Esophagus (tissue), 2 donors: ENCODE data around the gene MT1E. TPM values are rescaled to one million over a fixed set of nuclear protein-coding genes. Genes with fewer than 3 reads are reported as not detected.
"Not testable (repeated sequence)": the region's sequence is repeated elsewhere in the genome, so short reads cannot be mapped to it uniquely, and the experiment has no call there.

ENCODE experiments used
- H3K27ac ChIP-seq, 2 donors: one replicate each; pipeline ENCODE4 v1.5.1; 2013; ENCODE audit warnings: low read depth in 2 of 2, mild to moderate bottlenecking in 2 of 2, inconsistent platforms in 1 of 2, low read length in 1 of 2, moderate library complexity in 1 of 2
- H3K27me3 ChIP-seq, 2 donors: one replicate each; pipeline ENCODE4 v1.6.1; 2013; ENCODE audit warnings: low read length in 2 of 2, control low read depth in 1 of 2, mild to moderate bottlenecking in 1 of 2; ENCODE audit not compliant: insufficient read depth in 2 of 2, control insufficient read depth in 1 of 2
- H3K36me3 ChIP-seq, 2 donors: one replicate each; pipeline ENCODE4 v1.6.1; 2013; ENCODE audit warnings: low read length in 1 of 2; ENCODE audit not compliant: control insufficient read depth in 2 of 2, insufficient read depth in 2 of 2
- H3K4me1 ChIP-seq, 2 donors: one replicate each; pipeline ENCODE4 v1.6.1; 2013; ENCODE audit warnings: low read length in 1 of 2; ENCODE audit not compliant: control insufficient read depth in 2 of 2, insufficient read depth in 2 of 2
- H3K4me3 ChIP-seq, 2 donors: one replicate each; pipeline ENCODE4 v1.5.1; 2013; ENCODE audit warnings: low read length in 2 of 2, mild to moderate bottlenecking in 2 of 2, low read depth in 1 of 2, moderate library complexity in 1 of 2
- H3K9me3 ChIP-seq, 2 donors: one replicate each; pipeline ENCODE4 v1.6.1; 2013; ENCODE audit warnings: mild to moderate bottlenecking in 2 of 2, low read depth in 1 of 2, low read length in 1 of 2, moderate library complexity in 1 of 2; ENCODE audit not compliant: control insufficient read depth in 2 of 2, insufficient read depth in 1 of 2
- WGBS, 2 donors: extraction: QIAGEN DNeasy Blood & Tissue Kit; methylation state at CpG; one replicate each; pipeline ENCODE4 v1.1.7; 2013; 5-methylcytosine and 5-hydroxymethylcytosine counted together
- polyA plus RNA-seq, 2 donors: library from polyadenylated mRNA; stranded (reverse); fragments of 200-250 nt; gene quantifications; one replicate each; pipeline ENCODE4 v1.2.3, GENCODE V29; 2013
- donor health status: healthy with polysubstance abuse.
- donor health status: Bipolar disorder and iron deficiency.

The MT1E gene
- polyA plus RNA-seq, 2 donors, result 232 to 268 TPM

DNA sequence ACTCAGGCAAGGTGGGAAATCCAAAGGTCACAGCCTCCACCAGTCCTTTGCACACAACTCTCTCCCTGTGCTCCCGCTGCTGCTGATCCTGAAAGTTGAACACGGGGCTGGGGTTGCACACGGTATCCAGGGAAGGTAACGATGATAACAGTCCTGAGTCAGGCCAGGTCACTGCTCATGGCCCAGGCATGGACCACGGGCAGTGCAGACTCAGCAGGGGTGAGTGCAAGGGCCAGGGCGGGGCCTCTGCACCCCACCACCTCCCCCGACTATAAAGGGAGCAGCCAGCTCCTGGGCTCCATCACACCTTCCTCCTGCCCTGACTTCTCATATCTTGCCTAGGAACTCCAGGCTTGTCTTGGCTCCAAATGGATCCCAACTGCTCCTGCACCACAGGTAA, 26.0 kb downstream of the MT1E start, which contains the start of gene MT1B:
TSS of gene MT1B (plus strand) at position 301 of the 400 bp plus-strand sequence. CDS start at position 369, 68 bp downstream.
- no peaks in the 10 kb centered on the region for H3K27me3 ChIP-seq
- H3K4me1 ChIP-seq, result peaks cover 0 to 2% of the 10 kb centered on the region in 2 donors
- H3K9me3 ChIP-seq, result no peaks in the 10 kb centered on the region
- H3K4me3 ChIP-seq, result no peak within 1 kb of the TSS
- H3K27ac ChIP-seq, result no peak within 1 kb of the TSS
- WGBS, 2 donors, result 73 to 80% methylated on average over 7 of the region's 7 CpGs
- H3K36me3 ChIP-seq, result no peaks in the 10 kb centered on the region

DNA sequence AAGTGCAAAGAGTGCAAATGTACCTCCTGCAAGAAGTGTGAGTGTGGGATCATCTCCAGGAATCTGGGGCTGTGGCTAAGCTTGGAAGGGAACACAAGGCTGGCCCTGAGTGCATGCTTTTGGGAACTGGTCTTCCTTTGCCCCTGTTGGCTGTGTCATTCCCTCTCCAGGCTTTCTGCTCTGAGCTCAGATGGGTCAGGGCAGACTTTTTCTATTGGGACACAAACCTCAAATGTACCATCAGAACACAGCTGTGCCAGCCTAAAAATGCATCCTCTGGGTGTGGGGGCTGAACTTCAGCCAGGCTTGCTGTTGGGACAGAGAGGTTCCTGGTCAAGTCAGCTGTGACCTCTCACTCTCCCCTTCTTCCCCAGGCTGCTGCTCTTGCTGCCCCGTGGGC, 27.0 kb downstream of the MT1E start:
- Histone ChIP-seq H3K9me3 (no peaks in the 10 kb centered on the region), H3K27me3 (no peaks in the 10 kb centered on the region), H3K4me3 (no peak overlapping the region), H3K36me3 (no peaks in the 10 kb centered on the region), H3K27ac (no peak overlapping the region), H3K4me1 (peaks cover 0 to 5% of the 10 kb centered on the region in 2 donors)
- WGBS, 2 donors, result 40 to 53% methylated on average over 1 of the region's 1 CpG

DNA sequence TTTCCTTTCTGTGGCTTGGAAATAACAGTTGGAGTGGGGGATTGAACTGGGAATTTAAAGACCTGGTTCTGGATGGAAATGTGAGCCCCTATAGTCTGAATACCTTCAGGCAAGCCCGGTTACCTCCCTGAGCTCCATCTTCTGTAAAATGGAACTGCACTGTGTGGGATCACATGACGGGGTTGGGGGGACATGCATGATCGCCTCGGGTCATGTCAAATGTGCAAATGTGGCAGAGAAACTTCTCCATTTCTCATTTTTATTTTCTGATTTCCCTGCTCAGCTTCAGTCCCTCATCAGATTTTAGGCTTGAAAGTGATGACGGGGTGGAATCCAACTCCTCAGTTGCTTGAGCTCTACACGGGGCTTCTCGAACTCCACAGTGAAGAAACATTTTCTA, 27.6 kb downstream of the MT1E start:
- Histone ChIP-seq H3K4me3 (no peak overlapping the region), H3K27me3 (no peaks in the 10 kb centered on the region)
- 82 to 83% methylated on average over 7 of the region's 7 CpGs for WGBS, 2 donors

DNA sequence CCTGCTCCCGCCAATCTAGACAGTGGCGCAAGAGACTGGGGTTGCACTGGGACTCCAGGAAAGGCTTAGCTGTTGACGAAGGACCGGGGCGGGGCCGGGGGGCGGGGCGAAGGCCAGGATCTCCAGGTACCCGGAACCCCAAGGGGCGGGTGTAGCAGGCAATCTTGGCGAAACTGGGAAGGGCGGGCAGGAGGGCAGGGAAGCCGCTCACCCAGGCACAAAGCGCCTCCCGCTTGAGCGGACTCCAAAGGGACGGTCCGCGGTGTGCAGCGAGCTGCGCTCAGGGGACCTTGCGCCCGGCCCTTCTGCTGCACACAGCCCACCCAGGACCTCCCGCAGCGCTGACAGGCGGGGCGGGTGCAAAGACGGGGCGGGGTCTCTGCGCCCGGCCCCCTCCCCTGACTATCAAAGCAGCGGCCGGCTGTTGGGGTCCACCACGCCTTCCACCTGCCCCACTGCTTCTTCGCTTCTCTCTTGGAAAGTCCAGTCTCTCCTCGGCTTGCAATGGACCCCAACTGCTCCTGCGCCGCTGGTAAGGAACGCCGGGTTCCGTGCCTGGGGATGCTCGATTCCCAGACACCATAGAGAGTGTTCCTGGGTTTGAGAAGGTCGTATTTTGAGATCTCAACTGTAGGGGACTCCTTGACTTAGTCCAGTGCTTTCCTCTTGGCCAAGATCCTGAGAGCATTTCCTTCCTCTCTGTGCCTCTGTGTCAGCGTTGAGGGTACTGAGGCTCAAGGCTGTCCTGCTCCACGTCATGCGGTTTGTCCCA, 32.2 kb downstream of the MT1E start, which contains the start of gene MT1F:
TSS of gene MT1F (plus strand) at position 405 of the 772 bp plus-strand sequence. CDS start at position 505, 100 bp downstream.
- peaks cover 0 to 6% of the 10 kb centered on the region in 2 donors for H3K4me1 ChIP-seq

More for the DNA sequence above, 27.6 kb downstream of the MT1E start:
- Histone ChIP-seq H3K9me3 (no peaks in the 10 kb centered on the region), H3K27ac (no peak overlapping the region), H3K4me1 (peaks cover 0 to 6% of the 10 kb centered on the region in 2 donors), H3K36me3 (no peaks in the 10 kb centered on the region)

DNA sequence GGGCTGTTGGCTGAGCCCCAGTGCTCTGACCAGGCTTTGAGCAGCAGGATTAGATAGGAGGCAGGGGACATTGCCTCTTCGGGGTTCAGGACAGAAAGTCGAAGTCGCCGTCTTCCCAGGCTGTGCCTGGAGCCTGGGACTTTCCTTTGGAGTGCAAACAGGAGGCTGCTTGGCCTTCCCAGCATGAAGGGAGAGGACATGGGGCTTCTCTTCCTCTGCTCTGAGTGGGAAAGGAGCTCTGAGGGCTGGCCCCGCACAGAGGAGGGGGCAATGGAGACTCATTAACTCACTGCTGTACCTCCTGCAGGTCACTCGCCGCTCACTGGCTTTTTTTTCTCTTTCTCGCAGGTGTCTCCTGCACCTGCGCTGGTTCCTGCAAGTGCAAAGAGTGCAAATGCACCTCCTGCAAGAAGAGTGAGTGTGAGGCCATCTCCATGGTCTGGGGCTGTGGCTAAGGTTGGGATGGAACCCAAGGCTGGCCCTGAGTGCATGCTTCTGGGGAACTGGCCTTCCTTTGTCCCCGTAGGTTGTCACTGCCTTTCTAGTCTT, 32.8 kb downstream of the MT1E start:
- Histone ChIP-seq H3K36me3 (no peaks in the 10 kb centered on the region), H3K4me1 (peaks cover 0 to 5% of the 10 kb centered on the region in 2 donors), H3K4me3 (peak overlapping the region in 1 of 2 donors; percentile 44), H3K27me3 (no peaks in the 10 kb centered on the region), H3K9me3 (peaks cover 0 to 2% of the 10 kb centered on the region in 2 donors), H3K27ac (no peak overlapping the region)
- 34 to 48% methylated on average over 10 of the region's 10 CpGs for WGBS, 2 donors

More for the DNA sequence above, 32.2 kb downstream of the MT1E start, which contains the start of gene MT1F:
- Histone ChIP-seq H3K4me3 (peak within 1 kb of the TSS; percentile 44 to 53), H3K36me3 (no peaks in the 10 kb centered on the region), H3K9me3 (peaks cover 0 to 2% of the 10 kb centered on the region in 2 donors), H3K27ac (peak within 1 kb of the TSS; percentile 10 to 28), H3K27me3 (no peaks in the 10 kb centered on the region)
- WGBS, 2 donors, result 1 to 2% methylated on average over 46 of the region's 46 CpGs

DNA sequence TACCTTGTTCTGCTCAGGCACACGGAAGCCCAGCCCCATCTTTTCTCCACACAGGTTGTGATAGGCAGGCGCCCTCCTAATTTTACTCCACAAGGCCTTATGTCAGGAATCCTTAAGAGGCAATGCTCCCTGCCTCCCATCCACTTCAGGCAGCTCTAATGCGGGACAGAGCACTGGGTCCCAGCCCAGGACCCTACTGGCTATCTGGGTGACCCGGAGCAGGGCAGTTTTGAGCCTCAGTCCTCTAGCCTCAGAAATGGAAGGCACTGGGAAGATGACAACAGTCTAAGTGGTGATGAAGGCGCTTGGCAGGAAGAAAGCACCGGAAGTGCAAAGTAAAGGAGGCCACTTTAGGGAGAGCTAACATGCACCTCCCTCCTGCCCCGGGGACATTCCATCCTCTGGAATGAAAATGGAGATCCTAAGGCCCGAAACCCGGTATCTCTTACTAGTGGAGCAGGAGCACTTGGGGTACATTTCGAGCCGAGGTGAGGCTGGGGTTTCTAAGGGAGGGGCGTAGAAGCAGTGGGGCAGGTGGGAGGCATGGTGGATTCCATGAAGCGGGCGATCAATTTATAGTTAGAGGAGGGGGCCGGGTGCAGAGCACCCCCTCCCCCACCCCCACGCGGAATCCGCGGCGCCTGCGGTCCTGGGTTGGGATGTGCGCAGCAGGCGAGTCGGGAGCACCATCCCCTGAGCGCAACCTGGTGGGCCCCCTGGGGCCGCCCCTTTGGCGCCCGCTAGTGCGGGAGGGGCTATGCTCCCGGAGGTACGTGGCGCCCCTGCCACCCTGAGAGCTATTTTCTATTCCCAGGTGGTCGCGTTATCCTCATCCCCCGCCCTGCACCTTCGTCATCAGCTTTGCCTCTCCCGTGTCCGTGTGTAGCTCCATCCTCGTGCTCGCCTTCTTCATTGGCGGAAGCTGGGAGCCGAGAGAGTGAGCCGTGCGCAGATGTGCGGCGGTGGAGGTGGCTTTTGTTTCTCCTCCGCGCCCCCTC, 37.1 kb downstream of the MT1E start:
- Histone ChIP-seq H3K9me3 (peaks cover 0 to 2% of the 10 kb centered on the region in 2 donors), H3K4me1 (peaks cover 0 to 5% of the 10 kb centered on the region in 2 donors), H3K27me3 (no peaks in the 10 kb centered on the region), H3K4me3 (no peak overlapping the region), H3K36me3 (no peaks in the 10 kb centered on the region), H3K27ac (no peak overlapping the region)
- WGBS, 2 donors, result 25 to 33% methylated on average over 44 to 48 of the region's 48 CpGs

DNA sequence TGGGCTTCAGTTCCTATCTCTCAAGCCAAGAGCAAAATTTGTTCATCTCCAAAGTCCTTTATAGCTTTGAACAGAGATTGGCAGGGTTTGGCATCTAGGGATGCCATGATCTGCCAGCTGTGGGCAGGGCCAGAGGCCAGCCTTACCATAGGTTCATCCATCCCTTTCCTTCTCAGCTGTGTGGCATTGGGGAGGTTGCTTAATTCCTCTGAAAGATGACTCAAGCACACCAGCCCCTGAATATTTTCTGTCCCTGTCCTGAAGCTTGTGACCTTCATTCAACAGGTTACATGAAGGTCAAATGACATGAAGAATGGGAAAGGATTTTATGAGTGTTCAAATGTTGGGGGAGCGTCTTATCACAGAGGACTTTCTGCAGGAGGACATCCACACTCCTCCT, 38.9 kb downstream of the MT1E start:
- WGBS, 2 donors, result 96 to 98% methylated on average over 1 of the region's 1 CpG
- H3K9me3 ChIP-seq, result peaks cover 0 to 2% of the 10 kb centered on the region in 2 donors
- H3K27me3 ChIP-seq, result peaks cover 0 to 3% of the 10 kb centered on the region in 2 donors
- no peaks in the 10 kb centered on the region for H3K36me3 ChIP-seq
- H3K27ac ChIP-seq, result no peak overlapping the region
- H3K4me3 ChIP-seq, result no peak overlapping the region
- peaks cover 7 to 15% of the 10 kb centered on the region in 2 donors for H3K4me1 ChIP-seq

DNA sequence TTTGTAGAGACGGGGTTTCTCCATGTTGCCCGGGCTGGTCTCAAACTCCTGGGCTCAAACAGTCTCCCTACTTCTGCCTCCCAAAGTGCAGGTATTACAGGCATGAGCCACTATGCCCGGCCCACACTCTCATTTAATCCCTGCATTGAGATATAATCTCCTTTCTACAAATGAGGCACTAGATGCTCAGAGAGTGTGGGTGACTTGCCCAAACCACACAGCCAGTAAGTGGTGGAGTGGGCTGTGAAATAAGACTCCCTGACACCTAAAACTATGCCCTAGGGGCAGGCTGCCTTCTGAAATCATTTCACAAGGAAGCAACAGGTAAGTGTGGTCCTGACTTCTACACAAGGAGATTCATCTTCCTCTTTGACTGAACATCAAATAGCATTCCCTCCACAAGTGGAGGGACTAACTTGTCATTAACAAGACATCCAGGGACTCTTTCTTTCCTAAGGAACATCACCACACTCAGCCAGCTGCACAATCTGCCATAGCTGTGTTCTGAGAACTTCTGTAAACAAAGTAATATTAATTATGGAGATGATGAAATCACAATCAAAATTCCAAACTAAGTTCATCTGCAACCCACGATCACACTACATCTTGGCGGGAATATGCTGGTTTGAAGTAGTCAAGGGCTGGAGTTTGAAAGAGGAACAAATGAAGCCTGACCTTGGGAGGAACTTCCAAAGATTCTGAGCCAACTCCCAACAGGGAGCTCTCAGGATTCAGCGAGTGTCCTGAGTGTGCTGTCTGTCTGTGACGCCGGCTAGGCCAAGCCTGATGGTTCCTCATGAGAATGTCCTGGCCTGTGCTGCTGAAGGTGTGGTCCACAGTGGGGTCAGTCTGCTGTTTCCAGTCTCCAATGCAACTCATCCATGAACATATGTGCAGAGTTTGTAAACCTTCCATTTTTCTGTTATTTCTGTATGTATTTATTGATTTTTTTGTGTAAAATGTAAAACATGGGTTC, 40.0 kb downstream of the MT1E start:
- not testable (repeated sequence) for H3K4me3 ChIP-seq, H3K36me3 ChIP-seq, H3K27me3 ChIP-seq, H3K9me3 ChIP-seq
- Histone ChIP-seq H3K4me1 (peaks cover 9 to 17% of the 10 kb centered on the region in 2 donors), H3K27ac (peak overlapping the region in 1 of 2 donors; percentile 22)
- 71 to 74% methylated on average over 8 of the region's 8 CpGs for WGBS, 2 donors
